GM12878 (cell line): Measurements from ENCODE around the gene NOC4L. TPM values are rescaled to one million over a fixed set of nuclear protein-coding genes. Genes with fewer than 3 reads are reported as not detected.

Experiments used
- ATAC-seq: fragments of 200-7000 bp; cut with Tn5 transposase; 3 replicates; pipeline ENCODE4 v1.9.1; 2020; ENCODE audit warnings: mild to moderate bottlenecking, moderate library complexity
- BruUV-seq: library from RNA; stranded (reverse); fragments of 400-500 nt; replicated peaks from 2 replicates; lab custom pipeline; 2021; lab: Mats Ljungman, UMichigan
- CTCF ChIA-PET: fragments of 300-600 bp; sonication (Branson Sonifier 250); formaldehyde crosslinking; extraction: SDS; loops from one replicate; lab custom pipeline; 2021; ENCODE audit warnings: inconsistent platforms; lab: Yijun Ruan, JAX
- POLR2A ChIA-PET: fragments of 350-600 bp; formaldehyde crosslinking; extraction: SDS; loops from one replicate; lab custom pipeline; 2021; ENCODE audit warnings: inconsistent platforms; lab: Charles Lee
- RAD21 ChIA-PET: fragments of 300-600 bp; sonication (Branson Sonifier 250); formaldehyde crosslinking; loops from one replicate; lab custom pipeline; 2023; ENCODE audit warnings: antibody characterized with exemption; ENCODE audit not compliant: unreplicated experiment; lab: Charles Lee
- SMC1A ChIA-PET: fragments of 300-600 bp; sonication (Branson Sonifier 250); formaldehyde crosslinking; loops from one replicate; lab custom pipeline; 2023; ENCODE audit not compliant: unreplicated experiment, uncharacterized antibody; lab: Charles Lee
- DNase-seq: peaks from one replicate; pipeline ENCODE4 v3.0.0-alpha.2; 2011; ENCODE audit warnings: low read depth, low spot score
- FAIRE-seq: peaks from 3 replicates; lab custom pipeline; 2011; peaks lifted over from hg19 to GRCh38; lab: Jason Lieb, UNC
- H2AFZ ChIP-seq: 2 replicates; pipeline ENCODE4 v1.6.0; 2011; ENCODE audit warnings: low read depth, low read length, control low read depth; ENCODE audit not compliant: control insufficient read depth
- H3K27ac ChIP-seq: 2 replicates; pipeline ENCODE4 v1.5.1; 2011; ENCODE audit warnings: control low read depth; ENCODE audit not compliant: control insufficient read depth, insufficient read depth
- H3K27me3 ChIP-seq, 2 experiments: replicated peaks in 1 of 2; 2 replicates each; pipeline versions ENCODE4 v1.6.0 to v1.6.1; 2011; ENCODE audit warnings: low read length in 1 of 2; ENCODE audit not compliant: control insufficient read depth in 2 of 2, insufficient read depth in 2 of 2
- H3K36me3 ChIP-seq, 2 experiments: 2 replicates each; pipeline ENCODE4 v1.5.1; 2011; ENCODE audit warnings: low read length in 1 of 2; ENCODE audit not compliant: control insufficient read depth in 2 of 2, insufficient read depth in 2 of 2
- H3K4me1 ChIP-seq: 2 replicates; pipeline ENCODE4 v1.6.1; 2011; ENCODE audit warnings: mild to moderate bottlenecking, low read length, moderate library complexity, mixed read lengths; ENCODE audit not compliant: control insufficient read depth, insufficient read depth
- H3K4me2 ChIP-seq: 2 replicates; pipeline ENCODE4 v1.6.0; 2011; ENCODE audit warnings: control low read depth; ENCODE audit not compliant: control insufficient read depth, insufficient read depth
- H3K4me3 ChIP-seq: fragments of 200-600 bp; sonication (generic); 2 replicates; pipeline ENCODE4 v1.5.1; 2016
- H3K79me2 ChIP-seq: 2 replicates; pipeline ENCODE4 v1.6.0; 2011; ENCODE audit warnings: low read length; ENCODE audit not compliant: control insufficient read depth, insufficient read depth
- H3K9ac ChIP-seq: 2 replicates; pipeline ENCODE4 v1.8.0; 2011; ENCODE audit warnings: low read length, control low read depth, mixed read lengths; ENCODE audit not compliant: control insufficient read depth, insufficient read depth
- H3K9me3 ChIP-seq: replicated peaks from 3 replicates; pipeline ENCODE4 v1.5.1; 2011; ENCODE audit warnings: mild to moderate bottlenecking, low read length; ENCODE audit not compliant: control insufficient read depth, insufficient read depth
- H4K20me1 ChIP-seq: 2 replicates; pipeline ENCODE4 v1.6.0; 2011; ENCODE audit not compliant: control insufficient read depth, insufficient read depth
- CEBPZ ChIP-seq: fragments of 150-350 bp; IDR thresholded peaks from 2 replicates; pipeline ENCODE4 v1.6.1; 2016; ENCODE audit warnings: low read depth, low read length
- GABPA ChIP-seq: IDR thresholded peaks from 2 replicates; pipeline ENCODE4 v1.6.1; 2014; ENCODE audit warnings: antibody characterized with exemption, low read depth, mild to moderate bottlenecking, inconsistent platforms
- MLLT1 ChIP-seq: fragments of 450-650 bp; IDR thresholded peaks from 2 replicates; pipeline ENCODE4 v1.6.1; 2016; ENCODE audit warnings: mild to moderate bottlenecking
- NBN ChIP-seq: fragments of 450-650 bp; IDR thresholded peaks from 2 replicates; pipeline ENCODE4 v1.6.1; 2016
- NFXL1 ChIP-seq: fragments of 450-650 bp; IDR thresholded peaks from 2 replicates; pipeline ENCODE4 v1.6.1; 2017; ENCODE audit warnings: antibody characterized with exemption, mild to moderate bottlenecking, borderline replicate concordance
- ZNF24 ChIP-seq: fragments of 450-650 bp; IDR thresholded peaks from 2 replicates; pipeline ENCODE4 v1.6.1; 2017; ENCODE audit warnings: antibody characterized with exemption, mild to moderate bottlenecking
- WGBS: methylation state at CpG from one replicate; pipeline ENCODE4 v1.1.6; 2016; ENCODE audit warnings: low lambda C conversion rate; ENCODE audit not compliant: insufficient replicate concordance, insufficient coverage; ENCODE audit errors: missing lambda C conversion rate; 5-methylcytosine and 5-hydroxymethylcytosine counted together
- in situ Hi-C: fragments of 300-500 bp; cut with MboI; formaldehyde crosslinking; loops from 9 replicates; pipeline ENCODE4 v1.14.3; 2018; ENCODE audit warnings: mixed read lengths
- intact Hi-C: fragments of 100-400 bp; cut with micrococcal nuclease; formaldehyde crosslinking; loops from one replicate; pipeline ENCODE4 v1.14.2; 2022; ENCODE audit not compliant: unreplicated experiment
- polyA plus RNA-seq, 11 experiments: library from polyadenylated mRNA; depleted of rRNA in 4 of 11; unstranded in 6 of 11; stranded (reverse) in 5 of 11; fragments of >200 nt; fragmentation: Nextera tagmentation in 4 of 11; fragmentation: Illumina TruSeq in 1 of 11; extraction: Ambion mirVana in 4 of 11; extraction: Trizol in 1 of 11; gene quantifications; 1 replicate in 1 of 11; 2 replicates in 10 of 11; pipeline versions ENCODE4 v1.2.1 to v1.2.3, GENCODE V29; 2011 to 2016; ENCODE audit warnings: inconsistent platforms in 2 of 11, missing spikeins in 2 of 11, low read depth in 1 of 11
- total RNA-seq, 4 experiments: library from RNA; depleted of rRNA in 3 of 4; stranded (reverse); fragments of >200 nt in 3 of 4; fragmentation: Illumina TruSeq in 1 of 4; extraction: Trizol in 1 of 4; gene quantifications; 2 replicates each; pipeline versions ENCODE4 v1.2.1 to v1.2.3, GENCODE V29; 2013 to 2021

The NOC4L gene
- total and polyA plus RNA-seq, 10 of the 15 experiments (the other 5 are each of a cell fraction or from before 2014, with no cell fraction given): 0.72 to 68.2 (median 15.2) TPM

- Histone ChIP-seq H3K36me3 (no peaks in the 10 kb centered on the region), H2AFZ (no peak overlapping the region)
- ChIA-PET RAD21 (no interaction called here), POLR2A (no interaction called here)
- 26% methylated on average over 21 of the region's 24 CpGs for WGBS
- TF ChIP-seq NBN: no peak
- TF ChIP-seq NFXL1: no peak
- TF ChIP-seq MLLT1: no peak
- no peak for TF ChIP-seq GABPA
- no peak for TF ChIP-seq ZNF24
- TF ChIP-seq CEBPZ: no peak
- TF ChIP-seq, all 136 proteins: peak for 0
- H3K4me1 ChIP-seq: no peaks in the 10 kb centered on the region
- DNase-seq (no peak), FAIRE-seq (no peak), ATAC-seq (no peak)
- no peak overlapping the region for H3K4me3 ChIP-seq
- no TSS peak for BruUV-seq
- no peak overlapping the region for H3K9ac ChIP-seq
- in situ Hi-C loops (no loop called here), intact Hi-C loops (no loop called here)
- no peaks in the 10 kb centered on the region for H4K20me1 ChIP-seq
- SMC1A ChIA-PET: no interaction called here
- no peak overlapping the region for H3K4me2 ChIP-seq
- H3K27ac ChIP-seq: no peak overlapping the region
- H3K27me3 ChIP-seq: peaks cover 0 to 2% of the 10 kb centered on the region in 2 experiments; a peak in 2 of 4 replicates
- no peaks in the 10 kb centered on the region for H3K9me3 ChIP-seq
- CTCF ChIA-PET: no interaction called here
- H3K79me2 ChIP-seq: no peaks in the 10 kb centered on the region
These were observed 42.1 kb downstream of the NOC4L start for GRCh38 chr12:132186208-132186856.
